ENCODE measurements around the gene CCDC83. TPM values are rescaled to one million over a fixed set of nuclear protein-coding genes. Genes with fewer than 3 reads are reported as not detected.
A peak's percentile ranks its signal among the peaks of the same experiment; 100 is the strongest.

The CCDC83 gene
- total RNA-seq, 1 donor from 2014 or later, result not detected

DNA sequence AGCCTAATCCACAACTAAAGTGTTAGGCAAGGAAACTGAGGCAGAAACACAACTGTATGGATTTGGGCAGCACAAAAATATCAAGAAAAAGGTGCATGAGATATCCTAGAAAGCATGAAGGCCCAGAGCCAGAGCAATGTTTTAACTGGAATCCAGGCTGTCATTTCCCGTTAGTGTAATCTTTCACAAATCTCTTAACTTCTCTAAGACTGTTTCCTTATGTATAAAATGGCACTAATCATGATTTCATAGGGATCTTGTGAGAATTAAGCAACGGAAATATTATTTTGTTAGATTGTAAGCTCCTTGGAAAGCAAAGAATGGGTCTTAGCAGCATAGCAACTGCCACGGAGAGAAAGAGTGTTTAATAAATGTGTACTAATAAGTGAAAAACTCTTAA is 29.6 kb upstream of the CCDC83 start:
- Mint-ChIP-seq H3K27me3 (peaks cover 9% of the 10 kb centered on the region), H3K4me3 (ENCODE audit: low read depth) (no peak overlapping the region), H3K36me3 (ENCODE audit: insufficient read depth) (no peaks in the 10 kb centered on the region), H3K4me1 (ENCODE audit: low read depth) (peaks cover 13% of the 10 kb centered on the region), H3K9me3 (ENCODE audit: low read depth) (no peaks in the 10 kb centered on the region), H3K27ac (no peak overlapping the region)
- TF ChIP-seq, protein P1, sequence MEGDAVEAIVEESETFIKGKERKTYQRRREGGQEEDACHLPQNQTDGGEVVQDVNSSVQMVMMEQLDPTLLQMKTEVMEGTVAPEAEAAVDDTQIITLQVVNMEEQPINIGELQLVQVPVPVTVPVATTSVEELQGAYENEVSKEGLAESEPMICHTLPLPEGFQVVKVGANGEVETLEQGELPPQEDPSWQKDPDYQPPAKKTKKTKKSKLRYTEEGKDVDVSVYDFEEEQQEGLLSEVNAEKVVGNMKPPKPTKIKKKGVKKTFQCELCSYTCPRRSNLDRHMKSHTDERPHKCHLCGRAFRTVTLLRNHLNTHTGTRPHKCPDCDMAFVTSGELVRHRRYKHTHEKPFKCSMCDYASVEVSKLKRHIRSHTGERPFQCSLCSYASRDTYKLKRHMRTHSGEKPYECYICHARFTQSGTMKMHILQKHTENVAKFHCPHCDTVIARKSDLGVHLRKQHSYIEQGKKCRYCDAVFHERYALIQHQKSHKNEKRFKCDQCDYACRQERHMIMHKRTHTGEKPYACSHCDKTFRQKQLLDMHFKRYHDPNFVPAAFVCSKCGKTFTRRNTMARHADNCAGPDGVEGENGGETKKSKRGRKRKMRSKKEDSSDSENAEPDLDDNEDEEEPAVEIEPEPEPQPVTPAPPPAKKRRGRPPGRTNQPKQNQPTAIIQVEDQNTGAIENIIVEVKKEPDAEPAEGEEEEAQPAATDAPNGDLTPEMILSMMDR (IDR thresholded peaks at IDR 0.05; ENCODE audit: unreplicated experiment), result no peak
- DNase-seq (ENCODE audit: low spot score, unreplicated experiment), result no peak

DNA sequence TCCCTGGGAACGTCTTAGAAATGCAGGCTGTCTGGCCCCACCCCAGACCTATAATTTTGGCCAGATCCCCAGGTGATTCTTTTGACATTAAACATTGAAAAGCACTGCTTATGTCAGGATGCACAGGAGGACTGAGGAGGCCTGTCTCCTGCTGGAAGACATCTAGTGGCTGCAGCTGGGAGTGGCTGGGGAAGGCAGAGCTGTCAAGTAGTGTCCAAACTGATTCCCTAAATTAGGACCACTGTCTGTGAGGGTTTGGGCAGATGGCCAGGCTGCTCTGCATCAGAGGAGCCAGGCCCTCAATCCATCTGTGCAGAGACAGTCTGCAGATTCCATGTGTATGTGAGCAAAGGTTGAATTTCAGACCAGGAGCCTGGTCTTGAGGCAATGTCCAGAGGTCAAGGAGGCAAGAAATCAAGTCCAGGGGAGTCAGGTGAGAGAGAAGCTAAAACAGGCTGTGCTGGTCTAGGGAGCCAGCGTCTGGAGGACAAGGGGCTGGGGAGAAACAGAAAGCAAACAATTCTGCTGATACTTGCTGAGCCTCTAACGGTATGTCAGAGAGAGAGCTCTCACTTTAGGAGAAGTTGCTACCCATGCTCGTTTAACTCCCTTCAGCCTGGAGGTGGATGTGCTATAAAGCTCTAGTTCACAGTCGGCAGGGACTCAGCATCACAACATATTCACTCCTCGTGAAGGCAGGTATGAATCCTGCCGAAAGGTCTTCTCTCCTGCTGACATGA is 28.9 kb upstream of the CCDC83 start:
- DNase-seq (ENCODE audit: low spot score, unreplicated experiment), result no peak
- peaks cover 20% of the 10 kb centered on the region for H3K4me1 Mint-ChIP-seq (ENCODE audit: low read depth)
- TF ChIP-seq, protein P1 (IDR thresholded peaks at IDR 0.05; ENCODE audit: unreplicated experiment), result peak; percentile 38
- no peak overlapping the region for H3K27ac Mint-ChIP-seq
- H3K36me3 Mint-ChIP-seq (ENCODE audit: insufficient read depth), result no peaks in the 10 kb centered on the region
- peaks cover 9% of the 10 kb centered on the region for H3K27me3 Mint-ChIP-seq
- H3K9me3 Mint-ChIP-seq (ENCODE audit: low read depth), result no peaks in the 10 kb centered on the region
- no peak overlapping the region for H3K4me3 Mint-ChIP-seq (ENCODE audit: low read depth)

DNA sequence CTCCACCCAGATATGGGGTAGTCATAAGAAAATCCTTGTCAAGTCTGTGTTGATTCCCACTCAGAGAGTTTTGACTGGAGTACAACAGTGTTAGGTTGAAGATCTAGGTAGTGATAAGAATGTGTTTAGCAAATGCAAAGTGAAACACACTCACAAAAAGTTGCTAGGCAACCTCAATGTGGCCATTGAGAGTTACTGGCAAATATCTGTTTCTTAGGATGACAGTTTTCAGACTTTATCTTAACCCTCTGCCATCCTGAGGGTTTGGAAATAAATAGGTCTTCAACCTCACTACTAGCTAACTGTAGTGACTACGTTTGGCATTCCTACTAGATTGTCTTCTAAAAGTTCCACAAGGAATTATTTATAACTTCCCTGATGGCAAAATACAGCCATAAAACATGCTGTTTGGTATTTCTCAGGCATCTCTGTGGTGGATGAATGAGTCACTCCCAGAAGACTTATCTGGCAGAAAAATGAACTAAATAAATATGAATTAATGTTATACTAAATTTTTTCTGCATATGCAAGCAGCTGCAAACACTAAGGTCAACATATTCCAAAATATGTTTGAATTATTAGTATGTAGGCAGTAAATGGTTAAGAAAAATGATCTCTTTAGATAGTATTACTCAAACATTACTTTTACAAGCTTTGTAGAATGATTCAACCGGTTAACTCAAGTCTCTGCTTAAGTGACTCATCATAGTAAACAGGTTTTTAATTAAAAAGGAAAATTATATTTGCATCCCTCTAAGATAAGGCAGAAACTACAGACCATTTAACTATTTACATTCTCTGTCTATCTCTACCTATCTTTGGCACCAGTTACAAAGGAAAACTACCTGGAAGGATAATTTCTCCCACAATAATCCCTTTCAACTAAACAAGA is 27.2 kb upstream of the CCDC83 start:
- peaks cover 23% of the 10 kb centered on the region for H3K4me1 Mint-ChIP-seq (ENCODE audit: low read depth)
- peaks cover 9% of the 10 kb centered on the region for H3K27me3 Mint-ChIP-seq
- no peaks in the 10 kb centered on the region for H3K36me3 Mint-ChIP-seq (ENCODE audit: insufficient read depth)
- DNase-seq (ENCODE audit: low spot score, unreplicated experiment), result no peak
- H3K9me3 Mint-ChIP-seq (ENCODE audit: low read depth), result no peaks in the 10 kb centered on the region
- no peak overlapping the region for H3K4me3 Mint-ChIP-seq (ENCODE audit: low read depth)
- TF ChIP-seq, protein P1 (IDR thresholded peaks at IDR 0.05; ENCODE audit: unreplicated experiment), result no peak
- H3K27ac Mint-ChIP-seq, result no peak overlapping the region

DNA sequence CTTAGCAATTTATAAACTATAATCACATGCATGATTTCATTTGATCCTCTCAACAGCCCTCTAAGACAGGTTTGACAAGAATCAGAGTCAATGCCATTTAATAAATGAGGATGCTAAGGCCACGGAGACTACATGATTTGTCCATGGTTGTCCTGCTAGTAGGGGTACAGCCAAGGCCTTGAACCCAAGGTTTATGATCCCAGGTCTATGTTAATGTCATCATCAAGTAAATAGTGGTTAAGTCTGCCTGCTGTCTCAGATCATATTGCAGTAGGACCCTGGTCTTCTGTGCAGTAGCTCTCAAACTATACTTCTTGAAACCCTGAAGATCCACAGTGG is 26.6 kb upstream of the CCDC83 start:
- peaks cover 23% of the 10 kb centered on the region for H3K4me1 Mint-ChIP-seq (ENCODE audit: low read depth)
- no peaks in the 10 kb centered on the region for H3K9me3 Mint-ChIP-seq (ENCODE audit: low read depth)
- no peak for DNase-seq (ENCODE audit: low spot score, unreplicated experiment)
- peaks cover 9% of the 10 kb centered on the region for H3K27me3 Mint-ChIP-seq
- TF ChIP-seq, protein P1 (IDR thresholded peaks at IDR 0.05; ENCODE audit: unreplicated experiment), result no peak
- H3K36me3 Mint-ChIP-seq (ENCODE audit: insufficient read depth), result no peaks in the 10 kb centered on the region
- no peak overlapping the region for H3K27ac Mint-ChIP-seq
- H3K4me3 Mint-ChIP-seq (ENCODE audit: low read depth), result no peak overlapping the region

DNA sequence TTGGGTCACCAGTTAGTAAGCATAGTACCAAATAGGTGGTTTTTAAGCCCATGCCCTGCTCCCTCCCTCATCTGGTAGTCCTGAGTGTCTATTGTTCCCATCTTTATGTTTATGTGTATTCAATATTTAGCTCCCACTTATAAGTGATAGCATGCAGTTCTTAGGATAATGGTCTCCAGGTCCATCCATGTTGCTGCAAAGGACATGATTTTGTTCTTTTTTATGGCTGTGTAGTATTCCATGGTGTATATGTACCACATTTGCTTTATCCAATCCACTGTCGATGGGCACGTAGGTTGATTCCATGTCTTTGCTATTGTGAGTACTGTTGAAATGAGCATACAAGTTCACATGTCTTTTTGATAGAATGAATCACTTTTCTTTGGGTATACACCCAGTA is 26.0 kb upstream of the CCDC83 start:
- DNase-seq (ENCODE audit: low spot score, unreplicated experiment), result no peak
- peaks cover 23% of the 10 kb centered on the region for H3K4me1 Mint-ChIP-seq (ENCODE audit: low read depth)
- H3K4me3 Mint-ChIP-seq (ENCODE audit: low read depth), result no peak overlapping the region

More for the DNA sequence above, 26.0 kb upstream of the CCDC83 start:
- peaks cover 3% of the 10 kb centered on the region for H3K27me3 Mint-ChIP-seq
- no peak overlapping the region for H3K27ac Mint-ChIP-seq
- TF ChIP-seq, protein P1 (IDR thresholded peaks at IDR 0.05; ENCODE audit: unreplicated experiment), result no peak
- H3K36me3 Mint-ChIP-seq (ENCODE audit: insufficient read depth), result no peaks in the 10 kb centered on the region
- H3K9me3 Mint-ChIP-seq (ENCODE audit: low read depth), result no peaks in the 10 kb centered on the region

Measured in progenitor cell of endocrine pancreas (in vitro differentiated cells).